CD4-positive, alpha-beta T cell treated with Interleukin-10 for 1 hour (primary cell): ENCODE data around the gene TRIOBP.

Experiments
- DNase-seq: peaks from one replicate; pipeline ENCODE4 v3.0.0-alpha.2; 2020

Gene TRIOBP

GRCh38 chr22:37733625-37734401 is 37.0 kb downstream of the TRIOBP start:
- no peak for DNase-seq

DNA sequence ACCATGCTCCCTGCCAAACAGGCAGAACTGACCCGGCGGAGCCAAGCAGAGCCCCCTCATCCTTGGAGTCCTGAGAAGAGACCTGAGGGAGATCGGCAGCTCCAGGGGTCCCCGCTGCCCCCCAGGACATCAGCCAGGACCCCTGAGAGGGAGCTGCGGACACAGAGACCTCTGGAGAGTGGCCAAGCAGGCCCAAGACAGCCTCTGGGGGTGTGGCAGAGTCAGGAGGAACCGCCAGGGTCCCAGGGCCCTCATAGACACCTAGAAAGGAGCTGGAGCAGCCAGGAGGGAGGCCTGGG is 37.5 kb downstream of the TRIOBP start:
- DNase-seq, result no peak

GRCh38 chr22:37734964-37735451 is 38.2 kb downstream of the TRIOBP start:
- DNase-seq, result no peak

DNA sequence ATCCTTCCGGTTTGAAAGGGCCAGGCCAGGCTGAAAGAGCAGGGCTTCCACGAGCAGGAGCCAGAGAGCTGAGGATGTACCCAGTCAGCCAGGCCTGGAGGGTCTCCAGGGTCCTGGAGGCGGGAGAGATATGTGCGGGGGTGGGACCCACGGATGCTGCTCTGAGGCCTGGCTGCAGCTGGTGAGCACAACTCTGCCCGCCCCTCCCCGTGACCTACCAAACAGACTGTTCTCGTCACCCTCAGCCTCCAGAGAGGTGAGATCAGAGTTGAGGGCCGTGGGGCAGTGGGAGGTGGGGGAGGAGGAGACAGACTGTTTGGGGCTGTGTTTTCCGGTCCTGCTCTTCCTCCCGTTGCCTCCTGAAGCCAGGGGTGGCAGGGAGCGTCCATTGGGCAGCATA is 42.2 kb downstream of the TRIOBP start:
- no peak for DNase-seq

DNA sequence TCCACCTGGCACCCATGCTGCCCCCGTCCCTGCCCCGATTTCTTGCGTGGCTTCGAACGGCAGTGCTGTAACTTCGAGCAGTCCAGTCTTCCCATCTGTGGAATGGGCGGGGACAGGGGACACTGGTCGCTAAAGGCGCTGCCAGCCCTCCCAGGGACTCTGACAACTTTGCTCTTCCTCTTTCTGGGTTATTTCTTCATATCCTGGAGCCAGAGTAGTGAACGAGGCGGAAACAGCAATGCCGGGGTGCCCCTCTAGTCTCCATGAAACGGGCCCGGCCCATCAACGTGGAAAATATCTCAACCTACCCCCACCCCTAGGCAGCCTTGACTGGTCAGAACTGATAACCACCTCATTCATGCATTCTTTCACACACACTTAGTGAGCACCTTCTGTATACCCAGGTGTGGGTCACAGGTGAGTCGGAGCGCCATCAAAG is 42.8 kb downstream of the TRIOBP start:
- DNase-seq, result no peak

GRCh38 chr22:37740455-37741311 is 43.8 kb downstream of the TRIOBP start:
- no peak for DNase-seq

GRCh38 chr22:37741312-37741795 is 44.5 kb downstream of the TRIOBP start:
- DNase-seq, result no peak

- DNase-seq, result no peak
These were observed 45.7 kb downstream of the TRIOBP start for GRCh38 chr22:37742376-37743171.

GRCh38 chr22:37744589-37744988 is 47.7 kb downstream of the TRIOBP start:
- DNase-seq, result no peak

- DNase-seq, result peak; percentile 87
These were observed 48.9 kb downstream of the TRIOBP start for GRCh38 chr22:37745548-37746365.

GRCh38 chr22:37746366-37747079 is 49.7 kb downstream of the TRIOBP start:
- DNase-seq, result no peak

GRCh38 chr22:37747080-37747714 is 50.3 kb downstream of the TRIOBP start:
- DNase-seq, result no peak

DNA sequence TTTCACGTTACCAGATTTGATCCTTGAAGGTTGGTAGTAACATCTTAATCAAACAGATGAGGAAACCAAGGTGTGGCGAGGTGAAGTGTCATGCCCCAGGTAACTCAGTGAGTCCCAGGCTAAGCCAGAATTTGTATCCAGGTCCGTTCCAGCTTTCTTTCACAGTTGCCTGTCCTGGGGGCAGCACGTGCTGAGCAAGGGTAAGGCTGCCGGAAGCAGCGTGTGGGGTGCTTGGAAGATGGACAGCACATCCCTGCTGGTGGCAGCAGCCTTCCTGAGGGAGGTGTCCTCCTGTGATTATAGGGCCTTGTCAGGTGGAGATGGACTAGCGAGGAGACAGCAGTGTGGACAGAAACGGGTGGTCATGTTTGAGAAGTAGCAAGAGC is 50.9 kb downstream of the TRIOBP start:
- no peak for DNase-seq

- DNase-seq, result no peak
These were observed 51.8 kb downstream of the TRIOBP start for GRCh38 chr22:37748659-37749058.

GRCh38 chr22:37749226-37749625 is 52.4 kb downstream of the TRIOBP start:
- no peak for DNase-seq

DNA sequence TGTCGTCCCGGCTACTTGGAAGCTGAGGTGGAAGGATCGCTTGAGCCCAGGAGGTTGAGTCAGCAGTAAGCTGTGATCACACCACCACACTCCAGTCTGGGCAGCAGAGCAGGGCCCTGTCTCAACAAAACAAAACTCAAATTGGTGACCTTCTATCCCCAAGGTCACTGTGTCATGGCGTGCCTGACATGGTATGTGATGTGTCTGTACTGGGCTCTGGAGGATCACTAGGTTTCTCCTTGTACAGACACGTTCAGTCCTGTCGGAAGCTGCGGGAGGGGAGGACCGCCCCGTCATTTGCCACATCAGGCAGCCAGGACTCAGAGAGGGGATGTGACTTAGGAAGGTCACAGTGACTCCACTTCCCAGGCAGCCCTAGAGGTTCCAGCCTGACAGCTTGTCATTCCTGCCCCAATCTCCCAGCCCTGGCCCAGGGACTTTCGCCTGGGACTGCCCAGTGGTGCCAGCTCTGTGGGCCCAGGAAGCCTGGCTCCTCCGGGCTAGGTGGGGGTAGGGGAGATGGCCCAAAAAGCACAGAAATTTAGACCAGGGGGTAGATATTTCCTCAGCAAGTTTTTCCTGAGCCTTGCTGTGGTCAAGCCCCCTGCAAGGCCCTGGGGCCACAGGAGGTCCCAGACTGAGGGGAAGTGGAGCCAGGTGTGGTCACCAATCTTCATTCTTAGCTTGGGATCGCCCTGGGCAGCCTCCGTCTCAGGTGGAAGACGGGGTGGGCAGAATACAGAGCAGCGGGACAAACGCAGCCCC is 53.2 kb downstream of the TRIOBP start:
- DNase-seq, result no peak

- DNase-seq, result no peak
These were observed 53.8 kb downstream of the TRIOBP start for GRCh38 chr22:37750596-37751162.

DNA sequence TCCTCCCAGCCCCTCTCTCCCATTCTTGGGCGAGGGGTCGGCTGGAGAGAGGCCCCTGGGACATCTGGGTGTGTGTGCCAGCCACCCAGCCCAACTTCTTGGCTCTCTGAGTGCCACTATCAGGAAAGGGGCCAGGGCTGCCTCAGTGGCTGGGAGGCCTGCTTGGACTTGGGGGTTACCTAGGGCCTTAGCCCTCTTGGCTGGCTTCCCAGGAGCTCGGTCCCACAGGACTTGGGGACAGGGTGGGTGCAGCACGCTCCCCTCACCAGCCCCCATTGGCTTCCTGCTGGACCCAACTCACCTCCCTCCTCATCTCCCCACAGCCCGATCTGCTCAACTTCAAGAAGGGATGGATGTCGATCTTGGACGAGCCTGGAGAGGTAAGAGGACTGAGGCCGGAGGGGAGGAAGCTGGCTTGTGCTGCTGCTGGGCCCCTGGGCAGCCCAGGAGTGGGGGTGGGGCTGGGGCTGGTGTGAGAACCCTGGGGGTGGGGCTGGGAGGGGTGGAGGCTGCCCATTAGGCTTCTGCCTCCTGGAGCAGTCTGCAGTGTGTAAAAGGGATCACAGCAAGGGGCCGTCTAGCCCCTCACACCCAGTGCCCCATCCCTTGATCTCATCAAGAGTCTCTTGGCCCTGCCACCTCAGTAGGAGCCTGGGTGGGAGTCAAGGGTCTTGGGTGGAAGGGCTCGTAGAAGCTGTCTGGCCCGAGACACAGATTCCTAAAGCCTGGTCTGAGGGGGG is 54.8 kb downstream of the TRIOBP start:
- DNase-seq, result no peak
